ENCODE results near the gene FAM163B. TPM values are rescaled to one million over a fixed set of nuclear protein-coding genes. Genes with fewer than 3 reads are reported as not detected.
A peak's percentile ranks its signal among the peaks of the same experiment; 100 is the strongest.

Gene FAM163B
- total RNA-seq, 1 experiment from 2014 or later = 2.0 TPM

GRCh38 chr9:133609311-133610098 lies at the start of gene FAM163B (continued):
- TF ChIP-seq IRF1 (CRISPR knock-in tag; IDR thresholded peaks at IDR 0.05) = no peak
- TF ChIP-seq SP1 (CRISPR knock-in tag; conservative IDR thresholded peaks at IDR 0.05) = peak; percentile 67; the same call in 1 of the 2 replicates
- TF ChIP-seq, protein P1, sequence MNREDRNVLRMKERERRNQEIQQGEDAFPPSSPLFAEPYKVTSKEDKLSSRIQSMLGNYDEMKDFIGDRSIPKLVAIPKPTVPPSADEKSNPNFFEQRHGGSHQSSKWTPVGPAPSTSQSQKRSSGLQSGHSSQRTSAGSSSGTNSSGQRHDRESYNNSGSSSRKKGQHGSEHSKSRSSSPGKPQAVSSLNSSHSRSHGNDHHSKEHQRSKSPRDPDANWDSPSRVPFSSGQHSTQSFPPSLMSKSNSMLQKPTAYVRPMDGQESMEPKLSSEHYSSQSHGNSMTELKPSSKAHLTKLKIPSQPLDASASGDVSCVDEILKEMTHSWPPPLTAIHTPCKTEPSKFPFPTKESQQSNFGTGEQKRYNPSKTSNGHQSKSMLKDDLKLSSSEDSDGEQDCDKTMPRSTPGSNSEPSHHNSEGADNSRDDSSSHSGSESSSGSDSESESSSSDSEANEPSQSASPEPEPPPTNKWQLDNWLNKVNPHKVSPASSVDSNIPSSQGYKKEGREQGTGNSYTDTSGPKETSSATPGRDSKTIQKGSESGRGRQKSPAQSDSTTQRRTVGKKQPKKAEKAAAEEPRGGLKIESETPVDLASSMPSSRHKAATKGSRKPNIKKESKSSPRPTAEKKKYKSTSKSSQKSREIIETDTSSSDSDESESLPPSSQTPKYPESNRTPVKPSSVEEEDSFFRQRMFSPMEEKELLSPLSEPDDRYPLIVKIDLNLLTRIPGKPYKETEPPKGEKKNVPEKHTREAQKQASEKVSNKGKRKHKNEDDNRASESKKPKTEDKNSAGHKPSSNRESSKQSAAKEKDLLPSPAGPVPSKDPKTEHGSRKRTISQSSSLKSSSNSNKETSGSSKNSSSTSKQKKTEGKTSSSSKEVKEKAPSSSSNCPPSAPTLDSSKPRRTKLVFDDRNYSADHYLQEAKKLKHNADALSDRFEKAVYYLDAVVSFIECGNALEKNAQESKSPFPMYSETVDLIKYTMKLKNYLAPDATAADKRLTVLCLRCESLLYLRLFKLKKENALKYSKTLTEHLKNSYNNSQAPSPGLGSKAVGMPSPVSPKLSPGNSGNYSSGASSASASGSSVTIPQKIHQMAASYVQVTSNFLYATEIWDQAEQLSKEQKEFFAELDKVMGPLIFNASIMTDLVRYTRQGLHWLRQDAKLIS (CRISPR knock-in tag; IDR thresholded peaks at IDR 0.05; ENCODE audit: borderline replicate concordance) = no peak
- no peak for TF ChIP-seq CDX4 (CRISPR knock-in tag; IDR thresholded peaks at IDR 0.05; ENCODE audit: borderline replicate concordance)
- TF ChIP-seq GRHL2 (CRISPR knock-in tag; IDR thresholded peaks at IDR 0.05; ENCODE audit: insufficient replicate concordance, severe bottlenecking) = no peak
- peak; percentile 93 for TF ChIP-seq JUN (CRISPR knock-in tag; IDR thresholded peaks at IDR 0.05)
- TF ChIP-seq CREM (CRISPR knock-in tag; IDR thresholded peaks at IDR 0.05) = peak; percentile 82
- TF ChIP-seq AR (CRISPR knock-in tag; IDR thresholded peaks at IDR 0.05) = no peak
- TF ChIP-seq, protein P2, sequence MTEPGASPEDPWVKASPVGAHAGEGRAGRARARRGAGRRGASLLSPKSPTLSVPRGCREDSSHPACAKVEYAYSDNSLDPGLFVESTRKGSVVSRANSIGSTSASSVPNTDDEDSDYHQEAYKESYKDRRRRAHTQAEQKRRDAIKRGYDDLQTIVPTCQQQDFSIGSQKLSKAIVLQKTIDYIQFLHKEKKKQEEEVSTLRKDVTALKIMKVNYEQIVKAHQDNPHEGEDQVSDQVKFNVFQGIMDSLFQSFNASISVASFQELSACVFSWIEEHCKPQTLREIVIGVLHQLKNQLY (CRISPR knock-in tag; IDR thresholded peaks at IDR 0.05) = no peak
- TF ChIP-seq, protein P3, sequence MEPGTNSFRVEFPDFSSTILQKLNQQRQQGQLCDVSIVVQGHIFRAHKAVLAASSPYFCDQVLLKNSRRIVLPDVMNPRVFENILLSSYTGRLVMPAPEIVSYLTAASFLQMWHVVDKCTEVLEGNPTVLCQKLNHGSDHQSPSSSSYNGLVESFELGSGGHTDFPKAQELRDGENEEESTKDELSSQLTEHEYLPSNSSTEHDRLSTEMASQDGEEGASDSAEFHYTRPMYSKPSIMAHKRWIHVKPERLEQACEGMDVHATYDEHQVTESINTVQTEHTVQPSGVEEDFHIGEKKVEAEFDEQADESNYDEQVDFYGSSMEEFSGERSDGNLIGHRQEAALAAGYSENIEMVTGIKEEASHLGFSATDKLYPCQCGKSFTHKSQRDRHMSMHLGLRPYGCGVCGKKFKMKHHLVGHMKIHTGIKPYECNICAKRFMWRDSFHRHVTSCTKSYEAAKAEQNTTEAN (CRISPR knock-in tag; IDR thresholded peaks at IDR 0.05) = 0 out of 2 replicates have a peak, but pooled peaks have one; percentile 3
- TF ChIP-seq ETV6 (CRISPR knock-in tag; IDR thresholded peaks at IDR 0.05) = peak; percentile 78
- peak; percentile 55; the same call in 1 of the 2 replicates for TF ChIP-seq ESRRA (CRISPR knock-in tag; IDR thresholded peaks at IDR 0.05; ENCODE audit: borderline replicate concordance)
- no peak for TF ChIP-seq ZSCAN18 (CRISPR knock-in tag; IDR thresholded peaks at IDR 0.05)
- no peak for TF ChIP-seq ZNF425 (CRISPR knock-in tag; conservative IDR thresholded peaks at IDR 0.05)
- peak; percentile 94 for TF ChIP-seq TP53 (CRISPR knock-in tag; IDR thresholded peaks at IDR 0.05)
- no peak for TF ChIP-seq PRRX2 (CRISPR knock-in tag; IDR thresholded peaks at IDR 0.05)
- TF ChIP-seq, protein P4, sequence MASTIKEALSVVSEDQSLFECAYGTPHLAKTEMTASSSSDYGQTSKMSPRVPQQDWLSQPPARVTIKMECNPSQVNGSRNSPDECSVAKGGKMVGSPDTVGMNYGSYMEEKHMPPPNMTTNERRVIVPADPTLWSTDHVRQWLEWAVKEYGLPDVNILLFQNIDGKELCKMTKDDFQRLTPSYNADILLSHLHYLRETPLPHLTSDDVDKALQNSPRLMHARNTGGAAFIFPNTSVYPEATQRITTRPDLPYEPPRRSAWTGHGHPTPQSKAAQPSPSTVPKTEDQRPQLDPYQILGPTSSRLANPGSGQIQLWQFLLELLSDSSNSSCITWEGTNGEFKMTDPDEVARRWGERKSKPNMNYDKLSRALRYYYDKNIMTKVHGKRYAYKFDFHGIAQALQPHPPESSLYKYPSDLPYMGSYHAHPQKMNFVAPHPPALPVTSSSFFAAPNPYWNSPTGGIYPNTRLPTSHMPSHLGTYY (CRISPR knock-in tag; IDR thresholded peaks at IDR 0.05) = no peak
- TF ChIP-seq CBFB (CRISPR knock-in tag; IDR thresholded peaks at IDR 0.05; ENCODE audit: low read depth) = peak; percentile 78; the same call in 1 of the 2 replicates
- peak; percentile 75 for TF ChIP-seq MYBL2 (CRISPR knock-in tag; IDR thresholded peaks at IDR 0.05)
- TF ChIP-seq TEAD1 (CRISPR knock-in tag; IDR thresholded peaks at IDR 0.05) = peak; percentile 85
- no peak for TF ChIP-seq ATF1 (CRISPR knock-in tag; IDR thresholded peaks at IDR 0.05)

Measured in WTC11 (cell line).